Measurements from ENCODE around the gene ANKLE1. TPM values are rescaled to one million over a fixed set of nuclear protein-coding genes. Genes with fewer than 3 reads are reported as not detected.

Gene ANKLE1
- total RNA-seq, 1 experiment from 2014 or later = 9.1 TPM

DNA sequence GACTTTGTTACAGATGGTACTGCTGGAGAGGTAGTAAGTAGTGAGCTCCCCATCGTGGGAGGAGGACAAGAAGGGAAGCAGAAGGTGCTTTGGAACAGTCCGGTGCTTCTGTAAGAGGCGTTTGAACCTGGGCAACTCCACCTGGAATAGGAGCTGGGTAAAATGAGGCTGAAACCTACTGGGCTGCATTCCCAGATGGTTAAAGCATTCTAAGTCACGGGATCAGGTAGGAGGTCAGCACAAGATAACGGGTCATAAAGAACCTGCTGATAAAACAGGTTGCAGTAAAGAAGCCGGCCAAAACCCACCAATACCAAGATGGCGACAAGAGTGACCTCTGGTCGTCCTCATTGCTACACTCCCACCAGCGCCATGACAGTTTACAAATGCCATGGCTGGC lies 5.1 kb downstream of the ANKLE1 start:
- no peak overlapping the region for H3K4me3 Mint-ChIP-seq
- no peak overlapping the region for H3K27ac Mint-ChIP-seq
- DNase-seq (ENCODE audit: low spot score) = no peak
- H3K27me3 Mint-ChIP-seq (ENCODE audit: low read depth) = peaks cover 3% of the 10 kb centered on the region
- ChIA-PET CTCF (interaction anchor here (0.6 kb wide), 1 partner anchor 45 kb away, joined by 4 read pairs; no protein-coding TSS in a partner anchor), POLR2A (no interaction called here)
- H3K9me3 Mint-ChIP-seq = no peaks in the 10 kb centered on the region
- TF ChIP-seq, protein P1, sequence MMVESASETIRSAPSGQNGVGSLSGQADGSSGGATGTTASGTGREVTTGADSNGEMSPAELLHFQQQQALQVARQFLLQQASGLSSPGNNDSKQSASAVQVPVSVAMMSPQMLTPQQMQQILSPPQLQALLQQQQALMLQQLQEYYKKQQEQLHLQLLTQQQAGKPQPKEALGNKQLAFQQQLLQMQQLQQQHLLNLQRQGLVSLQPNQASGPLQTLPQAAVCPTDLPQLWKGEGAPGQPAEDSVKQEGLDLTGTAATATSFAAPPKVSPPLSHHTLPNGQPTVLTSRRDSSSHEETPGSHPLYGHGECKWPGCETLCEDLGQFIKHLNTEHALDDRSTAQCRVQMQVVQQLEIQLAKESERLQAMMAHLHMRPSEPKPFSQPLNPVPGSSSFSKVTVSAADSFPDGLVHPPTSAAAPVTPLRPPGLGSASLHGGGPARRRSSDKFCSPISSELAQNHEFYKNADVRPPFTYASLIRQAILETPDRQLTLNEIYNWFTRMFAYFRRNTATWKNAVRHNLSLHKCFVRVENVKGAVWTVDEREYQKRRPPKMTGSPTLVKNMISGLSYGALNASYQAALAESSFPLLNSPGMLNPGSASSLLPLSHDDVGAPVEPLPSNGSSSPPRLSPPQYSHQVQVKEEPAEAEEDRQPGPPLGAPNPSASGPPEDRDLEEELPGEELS (CRISPR knock-in tag; IDR thresholded peaks at IDR 0.05) = no peak
- no peak for TF ChIP-seq SMAD4 (CRISPR knock-in tag; IDR thresholded peaks at IDR 0.05)
- no peak for TF ChIP-seq MYBL2 (CRISPR knock-in tag; IDR thresholded peaks at IDR 0.05)
- no peak for TF ChIP-seq ELF4 (CRISPR knock-in tag; IDR thresholded peaks at IDR 0.05; ENCODE audit: low read depth)
- no peak for TF ChIP-seq NFYB (CRISPR knock-in tag; conservative IDR thresholded peaks at IDR 0.05; ENCODE audit: low read depth)
- no peak for TF ChIP-seq ZNF121 (CRISPR knock-in tag; IDR thresholded peaks at IDR 0.05)
- TF ChIP-seq CREB1 (CRISPR knock-in tag; IDR thresholded peaks at IDR 0.05) = no peak
- no peak for TF ChIP-seq ZNF138 (CRISPR knock-in tag; conservative IDR thresholded peaks at IDR 0.05)
- no peak for TF ChIP-seq TEAD4 (CRISPR knock-in tag; IDR thresholded peaks at IDR 0.05)
- TF ChIP-seq, protein P2, sequence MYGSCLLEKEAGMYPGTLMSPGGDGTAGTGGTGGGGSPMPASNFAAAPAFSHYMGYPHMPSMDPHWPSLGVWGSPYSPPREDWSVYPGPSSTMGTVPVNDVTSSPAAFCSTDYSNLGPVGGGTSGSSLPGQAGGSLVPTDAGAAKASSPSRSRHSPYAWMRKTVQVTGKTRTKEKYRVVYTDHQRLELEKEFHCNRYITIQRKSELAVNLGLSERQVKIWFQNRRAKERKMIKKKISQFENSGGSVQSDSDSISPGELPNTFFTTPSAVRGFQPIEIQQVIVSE (CRISPR knock-in tag; IDR thresholded peaks at IDR 0.05; ENCODE audit: borderline replicate concordance) = no peak
- TF ChIP-seq, protein P3, sequence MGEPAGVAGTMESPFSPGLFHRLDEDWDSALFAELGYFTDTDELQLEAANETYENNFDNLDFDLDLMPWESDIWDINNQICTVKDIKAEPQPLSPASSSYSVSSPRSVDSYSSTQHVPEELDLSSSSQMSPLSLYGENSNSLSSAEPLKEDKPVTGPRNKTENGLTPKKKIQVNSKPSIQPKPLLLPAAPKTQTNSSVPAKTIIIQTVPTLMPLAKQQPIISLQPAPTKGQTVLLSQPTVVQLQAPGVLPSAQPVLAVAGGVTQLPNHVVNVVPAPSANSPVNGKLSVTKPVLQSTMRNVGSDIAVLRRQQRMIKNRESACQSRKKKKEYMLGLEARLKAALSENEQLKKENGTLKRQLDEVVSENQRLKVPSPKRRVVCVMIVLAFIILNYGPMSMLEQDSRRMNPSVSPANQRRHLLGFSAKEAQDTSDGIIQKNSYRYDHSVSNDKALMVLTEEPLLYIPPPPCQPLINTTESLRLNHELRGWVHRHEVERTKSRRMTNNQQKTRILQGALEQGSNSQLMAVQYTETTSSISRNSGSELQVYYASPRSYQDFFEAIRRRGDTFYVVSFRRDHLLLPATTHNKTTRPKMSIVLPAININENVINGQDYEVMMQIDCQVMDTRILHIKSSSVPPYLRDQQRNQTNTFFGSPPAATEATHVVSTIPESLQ (CRISPR knock-in tag; IDR thresholded peaks at IDR 0.05) = no peak
- no peak for TF ChIP-seq FOXK1 (CRISPR knock-in tag; IDR thresholded peaks at IDR 0.05)
- TF ChIP-seq, protein P4, sequence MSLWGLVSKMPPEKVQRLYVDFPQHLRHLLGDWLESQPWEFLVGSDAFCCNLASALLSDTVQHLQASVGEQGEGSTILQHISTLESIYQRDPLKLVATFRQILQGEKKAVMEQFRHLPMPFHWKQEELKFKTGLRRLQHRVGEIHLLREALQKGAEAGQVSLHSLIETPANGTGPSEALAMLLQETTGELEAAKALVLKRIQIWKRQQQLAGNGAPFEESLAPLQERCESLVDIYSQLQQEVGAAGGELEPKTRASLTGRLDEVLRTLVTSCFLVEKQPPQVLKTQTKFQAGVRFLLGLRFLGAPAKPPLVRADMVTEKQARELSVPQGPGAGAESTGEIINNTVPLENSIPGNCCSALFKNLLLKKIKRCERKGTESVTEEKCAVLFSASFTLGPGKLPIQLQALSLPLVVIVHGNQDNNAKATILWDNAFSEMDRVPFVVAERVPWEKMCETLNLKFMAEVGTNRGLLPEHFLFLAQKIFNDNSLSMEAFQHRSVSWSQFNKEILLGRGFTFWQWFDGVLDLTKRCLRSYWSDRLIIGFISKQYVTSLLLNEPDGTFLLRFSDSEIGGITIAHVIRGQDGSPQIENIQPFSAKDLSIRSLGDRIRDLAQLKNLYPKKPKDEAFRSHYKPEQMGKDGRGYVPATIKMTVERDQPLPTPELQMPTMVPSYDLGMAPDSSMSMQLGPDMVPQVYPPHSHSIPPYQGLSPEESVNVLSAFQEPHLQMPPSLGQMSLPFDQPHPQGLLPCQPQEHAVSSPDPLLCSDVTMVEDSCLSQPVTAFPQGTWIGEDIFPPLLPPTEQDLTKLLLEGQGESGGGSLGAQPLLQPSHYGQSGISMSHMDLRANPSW (CRISPR knock-in tag; conservative IDR thresholded peaks at IDR 0.05; ENCODE audit: low read depth) = no peak
- TF ChIP-seq, protein P5, sequence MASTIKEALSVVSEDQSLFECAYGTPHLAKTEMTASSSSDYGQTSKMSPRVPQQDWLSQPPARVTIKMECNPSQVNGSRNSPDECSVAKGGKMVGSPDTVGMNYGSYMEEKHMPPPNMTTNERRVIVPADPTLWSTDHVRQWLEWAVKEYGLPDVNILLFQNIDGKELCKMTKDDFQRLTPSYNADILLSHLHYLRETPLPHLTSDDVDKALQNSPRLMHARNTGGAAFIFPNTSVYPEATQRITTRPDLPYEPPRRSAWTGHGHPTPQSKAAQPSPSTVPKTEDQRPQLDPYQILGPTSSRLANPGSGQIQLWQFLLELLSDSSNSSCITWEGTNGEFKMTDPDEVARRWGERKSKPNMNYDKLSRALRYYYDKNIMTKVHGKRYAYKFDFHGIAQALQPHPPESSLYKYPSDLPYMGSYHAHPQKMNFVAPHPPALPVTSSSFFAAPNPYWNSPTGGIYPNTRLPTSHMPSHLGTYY (CRISPR knock-in tag; IDR thresholded peaks at IDR 0.05) = no peak
- peaks cover 8% of the 10 kb centered on the region; the same call in 1 of the 2 replicates for H3K36me3 Mint-ChIP-seq
- H3K4me1 Mint-ChIP-seq = peaks cover 3% of the 10 kb centered on the region; the same call in 1 of the 2 replicates
- no peak for ATAC-seq

DNA sequence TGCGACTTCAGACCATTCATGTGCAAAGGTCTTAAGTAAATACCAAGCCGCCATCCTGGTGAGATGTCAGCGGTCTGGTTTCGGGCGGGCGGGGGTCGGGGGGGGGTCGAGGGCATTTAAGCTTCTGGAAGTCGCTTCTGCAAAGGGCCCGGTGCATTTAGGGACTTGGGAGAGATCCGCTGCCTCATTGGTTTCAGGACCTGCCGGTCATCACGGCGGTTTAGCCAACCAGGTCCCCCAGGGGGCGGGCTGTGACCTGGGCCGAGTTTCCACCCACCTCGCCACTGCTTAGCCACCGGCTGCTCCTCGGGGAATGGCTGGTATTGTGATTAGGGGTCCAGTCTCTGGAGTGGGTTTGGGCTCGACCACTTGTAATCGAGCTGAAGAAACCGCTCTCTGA lies 7.8 kb downstream of the ANKLE1 start:
- POLR2A ChIA-PET = interaction anchor here (0.7 kb wide), 1 partner anchor 22 kb away, joined by 3 read pairs; the partner anchor contains the start of gene BABAM1
- CTCF ChIA-PET = interaction anchor here (0.6 to 1.5 kb wide), 3 partner anchors 29 to 163 kb away, joined by 3 to 7 read pairs (median 5); no protein-coding TSS in a partner anchor
- Mint-ChIP-seq H3K4me3 (peak overlapping the region; percentile 31), H3K4me1 (peaks cover 10% of the 10 kb centered on the region), H3K27me3 (ENCODE audit: low read depth) (no peaks in the 10 kb centered on the region; the same call in 1 of the 2 replicates), H3K27ac (no peak overlapping the region), H3K9me3 (no peaks in the 10 kb centered on the region), H3K36me3 (peaks cover 5% of the 10 kb centered on the region)
- no peak for TF ChIP-seq TEAD4 (CRISPR knock-in tag; IDR thresholded peaks at IDR 0.05)
- no peak for TF ChIP-seq ELF4 (CRISPR knock-in tag; IDR thresholded peaks at IDR 0.05; ENCODE audit: low read depth)
- peak; percentile 88 for TF ChIP-seq NFYB (CRISPR knock-in tag; conservative IDR thresholded peaks at IDR 0.05; ENCODE audit: low read depth)
- no peak for TF ChIP-seq GTF2I (CRISPR knock-in tag; conservative IDR thresholded peaks at IDR 0.05)
- TF ChIP-seq CREM (CRISPR knock-in tag; IDR thresholded peaks at IDR 0.05) = no peak
- no peak for TF ChIP-seq NFATC4 (CRISPR knock-in tag; IDR thresholded peaks at IDR 0.05)
- TF ChIP-seq MYBL2 (CRISPR knock-in tag; IDR thresholded peaks at IDR 0.05) = no peak
- TF ChIP-seq ZNF396 (CRISPR knock-in tag; IDR thresholded peaks at IDR 0.05; ENCODE audit: borderline replicate concordance) = no peak
- DNase-seq (ENCODE audit: low spot score) (peak; percentile 91), ATAC-seq (peak; percentile 52)

All from WTC11 (cell line).